Right hindlimb (tissue), 1 donor: ENCODE results near the gene ATP6V0A1.
"Not testable (repeated sequence)": the region's sequence is repeated elsewhere in the genome, so short reads cannot be mapped to it uniquely, and the experiment has no call there.

Experiments
- DNase-seq: peaks from one replicate; pipeline ENCODE4 v3.0.0-alpha.2; 2018

The ATP6V0A1 gene

DNA sequence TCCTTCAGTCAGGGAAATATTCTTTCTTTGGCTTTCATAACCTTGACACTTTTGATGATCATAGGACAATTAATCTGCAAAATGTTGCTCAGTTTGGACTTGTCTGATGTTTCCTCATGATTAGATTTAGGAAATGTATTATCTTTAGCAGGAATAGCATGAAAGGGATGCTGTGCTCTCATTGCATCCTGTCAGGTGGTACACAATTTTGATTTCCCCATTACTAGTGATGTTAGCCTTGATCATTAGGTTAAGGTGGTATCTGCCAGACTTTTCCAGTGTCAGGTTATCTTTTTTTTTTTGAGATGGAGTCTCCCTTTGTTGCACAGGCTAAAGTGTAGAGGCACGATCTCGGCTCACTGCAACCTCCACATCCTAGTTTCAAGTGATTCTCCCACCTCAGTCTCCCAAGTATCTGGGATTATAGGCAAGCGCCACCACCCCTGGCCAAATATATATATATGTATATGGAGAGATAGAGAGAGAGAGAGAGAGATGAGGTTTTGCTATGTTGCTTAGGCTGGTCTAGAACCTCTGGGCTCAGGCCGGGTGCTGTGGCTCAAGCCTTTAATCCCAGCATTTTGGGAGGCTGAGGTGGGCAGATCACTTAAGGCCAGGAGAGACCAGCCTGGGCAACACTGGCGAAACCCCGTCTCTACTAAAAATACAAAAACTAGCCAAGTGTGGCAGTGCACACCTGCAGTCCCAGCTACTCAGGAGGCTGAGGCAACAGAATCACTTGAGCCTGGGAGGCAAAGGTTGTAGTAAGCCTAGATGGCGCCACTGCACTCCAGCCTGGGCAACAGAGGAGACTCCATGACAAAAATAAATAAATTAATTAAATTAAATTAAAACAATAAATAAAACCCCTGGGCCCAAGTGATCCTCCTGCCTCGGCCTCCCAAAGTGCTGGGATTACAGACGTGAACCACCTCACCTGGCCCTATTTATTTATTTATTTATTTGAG, 19.8 kb upstream of the ATP6V0A1 start:
- no peak for DNase-seq

DNA sequence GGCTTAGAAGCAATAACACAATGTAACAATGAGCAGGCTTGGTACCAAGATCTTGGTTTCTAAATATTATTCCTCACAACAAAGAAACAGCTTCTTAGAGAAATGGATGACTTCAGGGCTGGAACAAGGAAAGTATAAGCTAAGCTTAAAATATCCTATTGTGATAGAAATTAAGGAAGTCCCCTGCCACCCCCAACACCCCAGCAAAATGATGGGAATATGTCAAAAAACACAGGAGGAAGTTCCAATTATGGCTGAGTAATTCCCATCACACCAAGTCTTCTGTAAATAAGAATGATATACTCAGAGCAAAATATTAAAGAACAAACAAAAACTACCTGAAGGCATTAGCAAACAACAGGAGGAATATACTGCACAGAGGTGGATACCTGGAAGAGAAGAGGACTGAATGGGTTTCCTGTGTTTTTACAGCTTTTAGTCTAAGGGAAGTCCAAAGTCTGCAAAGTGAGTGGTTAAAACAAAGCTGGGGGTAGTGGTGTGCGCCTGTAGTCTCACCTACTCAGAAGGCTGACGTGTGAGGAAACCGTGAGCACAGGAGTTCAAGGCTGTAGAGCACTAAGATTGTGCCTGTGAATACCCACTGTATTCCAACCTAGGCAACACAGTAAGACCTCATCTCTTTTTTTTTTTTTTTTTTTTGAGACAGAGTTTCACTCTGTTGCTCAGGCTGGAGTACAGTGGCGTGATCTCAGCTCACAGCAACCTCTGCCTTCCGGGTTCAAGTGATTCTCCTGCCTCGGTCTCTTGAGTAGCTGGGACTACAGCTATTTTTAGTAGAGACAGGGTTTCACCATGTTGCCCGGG, 17.1 kb upstream of the ATP6V0A1 start:
- no peak for DNase-seq

- no peak for DNase-seq
Observed at GRCh38 chr17:42442196-42442565, 16.5 kb upstream of the ATP6V0A1 start.

GRCh38 chr17:42449176-42449575, 9.5 kb upstream of the ATP6V0A1 start:
- DNase-seq, result not testable (repeated sequence)

- DNase-seq, result not testable (repeated sequence)
Observed at GRCh38 chr17:42449838-42450237, 8.8 kb upstream of the ATP6V0A1 start.

DNA sequence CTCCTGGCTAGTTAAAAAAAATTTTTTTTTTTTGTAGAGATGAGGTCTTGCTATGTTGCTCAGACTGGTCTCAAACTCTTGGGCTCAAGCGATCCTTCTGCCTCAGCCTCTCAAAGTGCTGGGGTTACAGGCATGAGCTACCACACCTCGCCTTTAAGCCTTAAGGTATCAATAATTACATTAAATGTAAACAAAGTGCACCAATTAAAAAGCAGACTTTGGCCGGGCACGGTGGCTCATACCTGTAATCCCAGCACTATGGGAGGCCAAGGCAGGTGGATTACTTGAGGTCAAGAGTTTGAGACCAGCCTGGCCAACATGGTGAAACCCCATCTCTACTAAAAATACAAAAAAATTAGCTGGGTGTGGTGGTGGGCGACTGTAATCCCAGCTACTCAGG, 7.4 kb upstream of the ATP6V0A1 start:
- not testable (repeated sequence) for DNase-seq

DNA sequence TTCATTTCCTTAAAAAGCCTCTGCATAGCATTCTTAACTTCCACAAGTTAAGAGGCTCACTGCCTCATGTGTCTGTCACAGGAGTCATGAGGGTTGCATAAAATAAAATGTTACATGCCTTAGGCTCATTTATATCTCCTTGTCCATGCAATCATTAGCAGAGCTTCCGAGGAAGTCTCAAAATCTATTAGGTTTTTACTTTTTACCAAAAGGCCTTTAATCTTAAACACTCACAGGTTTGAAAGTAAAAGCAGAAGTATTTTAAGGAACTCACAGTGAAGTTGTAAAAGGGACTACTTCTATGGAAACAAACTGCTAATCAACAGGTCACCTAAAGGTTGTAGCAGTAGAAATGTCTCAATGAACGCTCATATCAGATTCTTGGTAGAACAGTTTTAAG, 5.2 kb upstream of the ATP6V0A1 start:
- no peak for DNase-seq

DNA sequence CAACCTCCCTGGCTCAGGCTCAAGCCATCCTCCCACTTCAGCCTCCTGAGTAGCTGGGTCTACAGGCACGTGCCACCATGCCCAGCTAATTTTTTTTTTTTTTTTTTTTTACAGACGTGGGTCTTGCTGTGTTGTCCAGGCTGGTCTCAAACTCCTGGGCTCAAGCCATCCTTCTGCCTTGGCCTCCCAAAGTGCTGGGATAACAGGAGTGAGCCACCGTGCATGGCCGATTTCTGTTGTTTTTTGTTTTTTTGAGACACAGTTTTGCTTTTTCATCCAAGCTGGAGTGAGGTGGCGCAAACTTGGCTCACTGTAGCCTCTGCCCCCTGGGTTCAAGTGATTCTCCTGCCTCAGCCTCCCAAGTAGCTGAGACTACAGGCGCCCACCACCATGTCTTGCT, 3.7 kb upstream of the ATP6V0A1 start:
- DNase-seq, result not testable (repeated sequence)

DNA sequence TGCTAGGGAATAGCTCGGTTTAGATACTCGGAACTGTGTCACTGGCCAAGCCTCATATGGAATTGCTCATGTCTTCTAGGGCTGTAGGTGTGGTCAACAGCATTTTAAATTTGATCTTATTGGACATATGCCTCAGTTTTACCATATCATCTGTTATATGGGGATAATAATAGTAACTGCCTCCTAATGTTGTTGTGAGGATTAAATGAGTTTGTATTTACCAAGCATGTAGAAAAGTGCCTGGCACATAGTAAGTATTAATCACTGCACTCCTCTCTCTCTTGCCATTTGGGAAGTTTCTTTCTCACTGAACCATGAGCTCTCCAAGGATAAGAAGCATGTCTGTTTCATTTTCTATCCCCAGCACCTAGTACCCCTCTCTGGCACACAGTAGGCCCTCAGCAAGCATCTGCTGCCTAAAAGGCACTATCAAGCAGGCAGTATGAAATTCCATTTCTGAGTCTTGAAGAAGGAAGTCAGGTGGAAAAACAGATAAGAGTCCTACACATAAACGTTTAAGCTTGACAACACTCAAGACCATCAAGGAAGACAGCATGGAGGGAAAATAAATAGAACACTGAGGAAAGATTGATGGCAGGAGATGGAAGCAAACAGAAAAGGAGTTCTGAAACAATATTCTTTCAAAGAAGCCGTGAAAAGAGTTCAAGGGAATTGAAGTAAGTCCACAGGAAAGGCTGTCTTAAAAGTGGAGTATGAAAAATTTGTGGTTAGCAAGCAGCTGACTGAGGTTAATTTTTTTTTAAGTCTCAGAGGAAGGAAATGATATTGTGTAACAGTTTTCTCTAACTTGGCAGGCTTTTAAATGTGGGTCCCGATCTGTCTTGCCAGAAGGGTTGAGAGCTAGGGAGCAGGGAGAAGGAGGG, 2.2 kb upstream of the ATP6V0A1 start:
- no peak for DNase-seq

GRCh38 chr17:42457107-42457792, 1.4 kb upstream of the ATP6V0A1 start:
- DNase-seq, result no peak

GRCh38 chr17:42459256-42459800, 650 bp downstream of the ATP6V0A1 start:
- peak; percentile 41 for DNase-seq

- peak; percentile 24 for DNase-seq
Observed at GRCh38 chr17:42459801-42460281, 1.2 kb downstream of the ATP6V0A1 start.

DNA sequence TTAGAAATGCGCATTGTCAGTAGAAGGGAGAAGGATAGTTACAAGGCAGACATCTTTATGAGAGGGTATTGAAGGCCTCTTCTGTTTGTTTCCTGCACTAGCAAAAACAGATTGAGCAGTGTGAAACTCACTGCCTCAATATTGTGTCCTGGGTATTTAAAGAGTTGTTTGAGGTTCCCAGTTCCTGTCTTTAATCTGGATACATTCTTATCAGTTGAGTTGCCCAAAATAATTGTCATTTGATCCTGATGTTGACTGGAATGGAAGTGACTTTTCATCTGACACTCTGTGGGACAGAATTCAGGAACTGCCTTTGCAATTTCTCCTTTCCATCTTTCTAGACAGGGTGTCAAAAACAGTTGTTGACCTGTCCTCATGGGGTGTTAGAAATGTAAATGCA, 1.7 kb downstream of the ATP6V0A1 start:
- no peak for DNase-seq

DNA sequence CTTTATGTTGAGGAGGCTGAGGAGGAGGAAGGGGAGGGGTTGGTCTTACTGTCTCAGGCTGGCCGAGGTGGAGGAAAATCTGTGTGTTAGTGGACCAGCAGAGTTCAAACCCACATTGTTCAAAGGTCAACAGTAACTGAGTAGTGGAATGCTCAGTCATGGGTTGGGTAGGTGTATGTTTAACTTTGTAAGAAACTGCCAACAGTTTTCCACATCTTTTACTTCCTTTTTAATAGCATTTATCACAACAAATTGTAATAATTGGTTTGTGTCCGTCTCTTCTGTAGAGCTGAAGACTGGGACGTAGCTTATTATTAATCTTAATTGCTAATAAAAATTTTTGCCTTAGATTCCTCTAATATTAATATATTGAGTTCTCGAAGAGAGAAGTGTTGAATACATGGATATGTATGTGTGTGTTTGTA, 5.3 kb downstream of the ATP6V0A1 start:
- DNase-seq, result no peak

- DNase-seq, result no peak
Observed at GRCh38 chr17:42467889-42468288, 9.2 kb downstream of the ATP6V0A1 start.

GRCh38 chr17:42472709-42473521, 14.2 kb downstream of the ATP6V0A1 start:
- DNase-seq, result no peak

DNA sequence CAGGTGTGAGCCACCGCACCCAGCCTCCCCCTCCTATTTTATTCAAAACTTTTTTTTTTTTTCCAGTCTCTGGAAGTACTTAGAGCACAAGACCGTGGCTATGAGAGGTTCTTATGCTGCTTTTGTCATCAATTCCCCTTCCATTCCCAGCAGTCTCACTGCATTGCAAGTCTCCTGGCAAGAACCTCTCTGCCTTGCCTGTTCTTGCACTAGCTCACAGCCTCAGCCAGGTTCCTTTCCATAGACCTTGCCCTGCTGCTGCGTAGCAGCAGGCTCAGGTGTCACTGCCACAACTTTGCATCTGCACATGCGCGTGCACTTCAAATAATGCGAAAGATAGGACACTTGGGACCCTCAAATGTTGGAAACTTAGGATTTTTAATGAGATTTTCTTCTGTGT, 15.6 kb downstream of the ATP6V0A1 start:
- peak; percentile 59 for DNase-seq

DNA sequence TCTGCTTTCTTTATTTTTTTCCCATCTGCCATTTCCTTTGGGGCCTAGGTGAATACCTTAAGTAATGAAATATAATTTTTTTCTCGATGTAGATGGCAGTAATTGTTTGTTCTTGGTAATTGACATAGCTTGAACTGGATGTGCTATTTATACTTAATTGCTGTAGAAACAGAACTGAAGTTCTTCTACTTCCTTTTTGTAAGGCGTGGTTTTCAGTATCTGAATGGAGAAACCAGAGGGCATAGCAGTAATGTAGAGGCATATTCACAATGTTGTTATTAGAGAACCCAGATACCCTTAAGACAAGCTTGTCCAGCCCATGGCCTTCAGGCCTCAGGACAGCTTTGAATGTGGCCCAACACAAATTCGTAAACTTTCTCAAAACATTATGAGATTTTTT, 16.4 kb downstream of the ATP6V0A1 start:
- DNase-seq, result no peak

- no peak for DNase-seq
Observed at GRCh38 chr17:42475835-42476234, 17.2 kb downstream of the ATP6V0A1 start.

- DNase-seq, result no peak
Observed at GRCh38 chr17:42476411-42476810, 17.7 kb downstream of the ATP6V0A1 start.

GRCh38 chr17:42477173-42477572, 18.5 kb downstream of the ATP6V0A1 start:
- DNase-seq, result no peak
